Prostate gland (tissue), 2 donors: Measurements from ENCODE around the gene HRNR. TPM values are rescaled to one million over a fixed set of nuclear protein-coding genes. Genes with fewer than 3 reads are reported as not detected.
A peak's percentile ranks its signal among the peaks of the same experiment; 100 is the strongest.

Experiments used
- DNase-seq: peaks from one replicate; pipeline ENCODE4 v3.0.0-alpha.2; 2019; ENCODE audit warnings: low spot score
- H3K27ac ChIP-seq, 2 donors: fragments of 200-600 bp; sonication (generic); 2 replicates each; pipeline ENCODE4 v1.5.1; 2017 to 2019
- H3K27me3 ChIP-seq: fragments of 200-600 bp; sonication (generic); replicated peaks from 2 replicates; pipeline ENCODE4 v1.5.1; 2019; ENCODE audit not compliant: insufficient read depth
- H3K36me3 ChIP-seq, 2 donors: fragments of 200-600 bp; sonication (generic); 1 replicate in 1 of 2; 2 replicates in 1 of 2; pipeline versions ENCODE4 v1.5.1 to v1.8.1; 2017 to 2019
- H3K4me1 ChIP-seq: fragments of 200-600 bp; sonication (generic); replicated peaks from 2 replicates; pipeline ENCODE4 v1.5.1; 2019
- H3K4me3 ChIP-seq, 2 donors: fragments of 200-600 bp; sonication (generic); 2 replicates each; pipeline ENCODE4 v1.5.1; 2017 to 2019
- H3K9me3 ChIP-seq: fragments of 200-600 bp; sonication (generic); 2 replicates; pipeline ENCODE4 v1.5.1; 2017
- POLR2A ChIP-seq: fragments of 450-650 bp; IDR thresholded peaks from one replicate; pipeline ENCODE4 v1.6.1; 2016; ENCODE audit warnings: antibody characterized with exemption, mild to moderate bottlenecking
- POLR2AphosphoS5 ChIP-seq: sonication (generic); formaldehyde crosslinking; IDR thresholded peaks from one replicate; pipeline ENCODE4 v1.6.1; 2017; ENCODE audit warnings: antibody characterized with exemption
- WGBS: methylation state at CpG from one replicate; pipeline ENCODE4 v1.1.5; 2018; 5-methylcytosine and 5-hydroxymethylcytosine counted together
- intact Hi-C: fragments of 100-400 bp; cut with DNase I; formaldehyde crosslinking; loops from one replicate; pipeline ENCODE4 v1.14.2; 2022
- total RNA-seq, 2 donors: library from RNA; depleted of rRNA; stranded (reverse); fragments of >200 nt; gene quantifications; one replicate each; pipeline ENCODE4 v1.1.0, GENCODE V29; 2016
- TF ChIP-seq, protein P1 (sequence below), 4 experiments: fragments of 200-600 bp in 2 of 4; fragments of 450-650 bp in 2 of 4; sonication (generic) in 2 of 4; IDR thresholded peaks; 1 replicate in 3 of 4; 2 replicates in 1 of 4; pipeline ENCODE4 v1.5.1; 2016 to 2019; ENCODE audit warnings: antibody characterized with exemption in 4 of 4, mild to moderate bottlenecking in 2 of 4, moderate library complexity in 2 of 4

HRNR gene
- total RNA-seq, 2 donors from 2014 or later, result 0.06 TPM; not detected in 1

GRCh38 chr1:152182431-152182830 is 41.6 kb downstream of the HRNR start:
- Histone ChIP-seq H3K36me3 (no peaks in the 10 kb centered on the region), H3K27ac (peak overlapping the region in 1 of 2 donors; percentile 25)
- intact Hi-C loops, result no loop called here

GRCh38 chr1:152179566-152179965 is 44.4 kb downstream of the HRNR start:
- no peak for DNase-seq
- no peak for TF ChIP-seq POLR2AphosphoS5
- TF ChIP-seq POLR2A, result no peak
- TF ChIP-seq, protein P1, sequence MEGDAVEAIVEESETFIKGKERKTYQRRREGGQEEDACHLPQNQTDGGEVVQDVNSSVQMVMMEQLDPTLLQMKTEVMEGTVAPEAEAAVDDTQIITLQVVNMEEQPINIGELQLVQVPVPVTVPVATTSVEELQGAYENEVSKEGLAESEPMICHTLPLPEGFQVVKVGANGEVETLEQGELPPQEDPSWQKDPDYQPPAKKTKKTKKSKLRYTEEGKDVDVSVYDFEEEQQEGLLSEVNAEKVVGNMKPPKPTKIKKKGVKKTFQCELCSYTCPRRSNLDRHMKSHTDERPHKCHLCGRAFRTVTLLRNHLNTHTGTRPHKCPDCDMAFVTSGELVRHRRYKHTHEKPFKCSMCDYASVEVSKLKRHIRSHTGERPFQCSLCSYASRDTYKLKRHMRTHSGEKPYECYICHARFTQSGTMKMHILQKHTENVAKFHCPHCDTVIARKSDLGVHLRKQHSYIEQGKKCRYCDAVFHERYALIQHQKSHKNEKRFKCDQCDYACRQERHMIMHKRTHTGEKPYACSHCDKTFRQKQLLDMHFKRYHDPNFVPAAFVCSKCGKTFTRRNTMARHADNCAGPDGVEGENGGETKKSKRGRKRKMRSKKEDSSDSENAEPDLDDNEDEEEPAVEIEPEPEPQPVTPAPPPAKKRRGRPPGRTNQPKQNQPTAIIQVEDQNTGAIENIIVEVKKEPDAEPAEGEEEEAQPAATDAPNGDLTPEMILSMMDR (IDR thresholded peaks at IDR 0.05), result no peak
- Histone ChIP-seq H3K9me3 (no peaks in the 10 kb centered on the region), H3K4me3 (no peak overlapping the region), H3K27me3 (no peaks in the 10 kb centered on the region), H3K36me3 (no peaks in the 10 kb centered on the region), H3K4me1 (no peaks in the 10 kb centered on the region), H3K27ac (no peak overlapping the region)
- 48% methylated on average over 1 of the region's 1 CpG for WGBS
- intact Hi-C loops, result no loop called here

More at GRCh38 chr1:152182431-152182830, 41.6 kb downstream of the HRNR start:
- no peaks in the 10 kb centered on the region for H3K27me3 ChIP-seq
- 70% methylated on average over 2 of the region's 2 CpGs for WGBS
- DNase-seq, result no peak
- no peaks in the 10 kb centered on the region for H3K4me1 ChIP-seq
- no peaks in the 10 kb centered on the region for H3K9me3 ChIP-seq
- no peak overlapping the region for H3K4me3 ChIP-seq
- TF ChIP-seq POLR2AphosphoS5, result no peak
- no peak for TF ChIP-seq POLR2A
- TF ChIP-seq, protein P1 (IDR thresholded peaks at IDR 0.05), result peak in 2 of 4 experiments; percentile 41 to 66

DNA sequence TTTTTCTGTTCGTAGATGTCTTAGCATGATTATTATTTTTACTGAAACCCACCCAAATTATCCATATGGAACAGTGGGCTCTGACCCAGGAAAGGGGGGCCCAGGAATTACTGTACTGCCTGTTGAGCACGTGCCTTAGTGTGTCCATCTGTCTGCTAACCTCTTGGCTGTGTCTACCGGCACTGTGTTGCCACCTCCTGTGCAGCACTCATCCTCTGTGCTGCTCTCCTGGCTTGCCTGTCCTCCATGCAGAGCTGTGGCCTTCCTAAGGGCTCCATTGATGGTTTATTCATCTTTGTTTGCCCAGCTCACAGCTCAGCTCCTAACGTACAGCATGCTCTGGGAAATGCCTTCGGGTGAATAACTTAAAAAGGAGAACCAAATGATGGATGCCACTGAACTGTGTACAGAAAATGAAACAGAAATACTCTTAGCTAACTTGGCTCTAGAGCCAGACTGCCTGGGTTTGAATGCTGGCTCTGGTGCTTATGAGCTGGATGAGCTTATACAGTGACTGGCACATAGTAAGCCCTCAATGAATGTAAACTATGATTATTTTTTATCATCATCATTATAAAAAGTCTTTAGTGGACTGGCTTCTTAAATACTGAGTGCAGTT is 53.6 kb downstream of the HRNR start:
- Histone ChIP-seq H3K4me1 (no peaks in the 10 kb centered on the region), H3K4me3 (no peak overlapping the region), H3K27ac (no peak overlapping the region), H3K36me3 (no peaks in the 10 kb centered on the region), H3K27me3 (no peaks in the 10 kb centered on the region), H3K9me3 (no peaks in the 10 kb centered on the region)
- intact Hi-C loops, result no loop called here
- WGBS, result 54% methylated on average over 5 of the region's 5 CpGs
- DNase-seq, result no peak
- TF ChIP-seq POLR2AphosphoS5 (no peak), POLR2A (no peak)
- TF ChIP-seq, protein P1 (IDR thresholded peaks at IDR 0.05), result no peak

GRCh38 chr1:152169366-152170025 is 54.5 kb downstream of the HRNR start:
- no peaks in the 10 kb centered on the region for H3K27me3 ChIP-seq
- H3K36me3 ChIP-seq, result no peaks in the 10 kb centered on the region
- H3K9me3 ChIP-seq, result no peaks in the 10 kb centered on the region
- WGBS, result 75% methylated on average over 4 of the region's 4 CpGs
- TF ChIP-seq POLR2A (no peak), POLR2AphosphoS5 (no peak)
- TF ChIP-seq, protein P1 (IDR thresholded peaks at IDR 0.05), result no peak
- DNase-seq, result no peak
- H3K27ac ChIP-seq, result no peak overlapping the region
- intact Hi-C loops, result no loop called here
- H3K4me1 ChIP-seq, result no peaks in the 10 kb centered on the region
- H3K4me3 ChIP-seq, result no peak overlapping the region

GRCh38 chr1:152168535-152168868 is 55.5 kb downstream of the HRNR start:
- no peak overlapping the region for H3K27ac ChIP-seq
- H3K4me3 ChIP-seq, result no peak overlapping the region
- H3K36me3 ChIP-seq, result no peaks in the 10 kb centered on the region
- intact Hi-C loops, result no loop called here
- WGBS, result 30% methylated on average over 1 of the region's 1 CpG
- H3K4me1 ChIP-seq, result no peaks in the 10 kb centered on the region
- TF ChIP-seq POLR2A (no peak), POLR2AphosphoS5 (peak; percentile 17)
- TF ChIP-seq, protein P1 (IDR thresholded peaks at IDR 0.05), result no peak
- no peak for DNase-seq
- H3K27me3 ChIP-seq, result no peaks in the 10 kb centered on the region
- H3K9me3 ChIP-seq, result no peaks in the 10 kb centered on the region
